AG09319 (cell line): ENCODE measurements around the gene SGCB.

Source experiments
- DNase-seq: peaks from one replicate; pipeline ENCODE4 v3.0.0-alpha.2; 2010; ENCODE audit warnings: low read depth; ENCODE audit errors: extremely low read depth
- CTCF ChIP-seq: IDR thresholded peaks from 2 replicates; pipeline ENCODE4 v1.5.1; 2011; ENCODE audit warnings: low read depth, mild to moderate bottlenecking, inconsistent platforms, low read length, moderate library complexity

The SGCB gene

GRCh38 chr4:52045028-52045427 lies 6.9 kb upstream of the SGCB start:
- TF ChIP-seq CTCF: no peak
- DNase-seq: no peak

DNA sequence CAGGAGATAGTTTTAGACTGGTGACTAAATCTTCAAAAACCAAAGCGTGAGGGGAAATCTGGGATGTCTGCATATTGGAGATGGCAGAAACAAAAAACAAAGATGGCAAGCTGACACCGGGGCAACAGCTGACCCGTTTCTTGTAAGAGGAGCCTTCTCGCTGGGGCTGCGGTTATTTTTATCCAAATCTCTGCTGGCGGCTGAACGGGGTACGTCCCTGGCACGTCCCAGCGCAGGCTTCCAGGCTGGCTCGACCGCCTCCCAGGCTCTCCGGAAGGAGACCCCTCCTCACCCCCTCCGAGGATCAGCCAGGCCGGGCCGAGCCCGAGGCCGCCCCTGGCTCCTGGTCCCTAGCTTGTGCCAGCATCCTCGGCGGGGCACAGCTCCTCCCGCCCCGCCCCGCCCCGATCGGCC lies 403 bp downstream of the SGCB start:
- no peak for TF ChIP-seq CTCF
- no peak for DNase-seq

DNA sequence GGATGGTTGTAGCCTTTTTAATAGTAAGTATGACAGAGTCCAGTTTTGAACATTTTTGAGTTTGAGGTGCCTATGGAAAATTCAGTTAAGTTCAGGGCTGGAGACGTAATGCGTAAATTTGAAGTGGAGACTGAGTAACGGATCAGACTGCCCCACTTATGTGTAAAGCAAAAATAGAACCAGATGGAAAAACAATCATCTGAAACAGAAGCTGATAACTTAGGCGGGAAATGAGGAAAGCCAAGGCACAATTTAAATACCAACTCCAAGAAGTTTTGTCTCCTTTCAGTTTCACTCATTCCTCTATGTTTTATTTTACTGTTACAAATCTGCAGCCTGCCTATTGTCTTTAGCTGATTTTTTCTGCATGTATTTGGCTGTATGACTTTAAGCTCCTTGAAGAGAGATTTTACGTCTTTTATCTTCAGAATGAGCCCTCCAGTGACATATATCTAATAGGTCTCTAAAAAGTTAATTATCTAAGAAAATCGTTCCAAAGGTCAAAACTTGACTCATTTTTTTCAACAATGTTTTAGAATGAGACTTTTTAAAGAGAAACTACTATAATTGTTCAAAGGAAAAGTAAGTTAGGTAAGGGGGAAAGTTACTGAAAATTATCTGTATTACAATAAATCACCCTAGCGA lies 1.1 kb downstream of the SGCB start:
- TF ChIP-seq CTCF: no peak
- no peak for DNase-seq

- DNase-seq: no peak
- no peak for TF ChIP-seq CTCF
These were observed 2.9 kb downstream of the SGCB start for GRCh38 chr4:52035190-52035589.

- no peak for TF ChIP-seq CTCF
- no peak for DNase-seq
These were observed 6.1 kb downstream of the SGCB start for GRCh38 chr4:52032005-52032404.

GRCh38 chr4:52028970-52029369 lies 9.1 kb downstream of the SGCB start:
- DNase-seq: no peak

More at GRCh38 chr4:52028970-52029369, 9.1 kb downstream of the SGCB start:
- TF ChIP-seq CTCF: no peak
